ENCODE measurements around the gene ZC3H4. TPM values are rescaled to one million over a fixed set of nuclear protein-coding genes. Genes with fewer than 3 reads are reported as not detected.

Gene ZC3H4
- total and polyA plus RNA-seq, 9 of the 15 experiments (the other 6 are each of a cell fraction or from before 2014, with no cell fraction given) = 2.2 to 75.6 (median 18.3) TPM

DNA sequence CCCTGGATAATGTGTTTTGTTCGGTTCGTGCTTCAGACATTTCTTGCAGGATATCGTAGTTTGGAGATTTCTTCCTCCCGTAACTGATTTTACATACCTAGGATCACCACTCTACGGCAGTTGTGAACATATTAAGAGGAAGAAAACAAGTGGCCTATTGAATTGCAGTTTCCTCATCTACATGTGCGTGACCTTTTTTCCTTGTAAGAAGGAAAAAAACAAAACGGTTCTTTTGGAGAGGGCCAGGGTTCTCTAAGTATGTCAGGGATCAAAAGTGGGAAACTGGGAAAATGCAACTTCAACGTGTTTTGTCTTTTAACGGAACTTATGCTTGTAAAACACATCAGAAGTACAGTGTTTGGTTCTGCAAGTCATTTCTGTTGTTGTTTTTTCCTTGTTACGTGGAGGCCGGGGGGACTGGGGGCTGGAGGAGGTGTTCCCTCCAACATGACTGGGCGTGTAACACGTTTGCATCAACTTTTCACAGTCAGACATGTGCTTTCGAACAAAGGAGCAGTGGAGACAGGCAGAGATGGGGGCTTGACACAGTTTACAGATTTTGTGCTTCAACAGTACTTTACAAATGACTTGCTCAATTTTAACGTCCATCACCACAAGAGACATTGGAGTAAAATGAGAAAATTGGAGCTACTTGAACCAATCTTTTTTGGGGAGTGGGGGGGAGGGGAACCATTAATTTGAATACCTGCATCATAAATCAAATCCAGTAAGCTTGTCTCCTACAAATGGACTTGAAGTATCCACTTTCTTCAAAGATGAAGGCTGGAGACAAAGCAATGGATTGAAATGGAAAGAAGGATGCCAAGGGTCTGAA lies 3.8 kb downstream of the ZC3H4 start (continued):
- TF ChIP-seq ZNF639 (CRISPR knock-in tag; conservative IDR thresholded peaks at IDR 0.05 in 1 of 2, IDR thresholded peaks at IDR 0.05 in 1 of 2) (peak in 1 of 2 experiments; percentile 73; a peak in 1 of 4 replicates), YBX1 (IDR thresholded peaks at IDR 0.05) (no peak), ZKSCAN1 (IDR thresholded peaks at IDR 0.05; ENCODE audit: low read depth, low read length) (0 out of 2 replicates have a peak, but pooled peaks have one; percentile 25), GABPA (tag; conservative IDR thresholded peaks at IDR 0.05; ENCODE audit: low read depth) (no peak; the same call in 1 of the 2 replicates), PTRF (tag; IDR thresholded peaks at IDR 0.05) (no peak), ZNF311 (CRISPR knock-in tag; IDR thresholded peaks at IDR 0.05) (peak; percentile 27; the same call in 1 of the 2 replicates), BCL6 (CRISPR knock-in tag; IDR thresholded peaks at IDR 0.05) (no peak), RAD21 (CRISPR knock-in tag; conservative IDR thresholded peaks at IDR 0.05 in 1 of 2, IDR thresholded peaks at IDR 0.05 in 1 of 2) (no peak), ZNF175 (CRISPR knock-in tag; IDR thresholded peaks at IDR 0.05; ENCODE audit: low read depth) (peak; percentile 69), TCFL5 (CRISPR knock-in tag; conservative IDR thresholded peaks at IDR 0.05) (no peak), ZFPM2 (CRISPR knock-in tag; IDR thresholded peaks at IDR 0.05) (0 out of 2 replicates have a peak, but pooled peaks have one; percentile 48), KLF1 (tag; IDR thresholded peaks at IDR 0.05) (no peak), BRD4 (IDR thresholded peaks at IDR 0.05) (peak; percentile 0; the same call in 1 of the 2 replicates), MYNN (IDR thresholded peaks at IDR 0.05) (no peak), MYNN (CRISPR knock-in tag; IDR thresholded peaks at IDR 0.05) (no peak), SAFB2 (IDR thresholded peaks at IDR 0.05; ENCODE audit: borderline replicate concordance, low read depth, low read length, severe bottlenecking) (no peak), CBX8 (IDR thresholded peaks at IDR 0.05; ENCODE audit: borderline replicate concordance, extremely low read depth, low read depth, low read length, poor library complexity, severe bottlenecking) (no peak)
- TF ChIP-seq, protein P1, sequence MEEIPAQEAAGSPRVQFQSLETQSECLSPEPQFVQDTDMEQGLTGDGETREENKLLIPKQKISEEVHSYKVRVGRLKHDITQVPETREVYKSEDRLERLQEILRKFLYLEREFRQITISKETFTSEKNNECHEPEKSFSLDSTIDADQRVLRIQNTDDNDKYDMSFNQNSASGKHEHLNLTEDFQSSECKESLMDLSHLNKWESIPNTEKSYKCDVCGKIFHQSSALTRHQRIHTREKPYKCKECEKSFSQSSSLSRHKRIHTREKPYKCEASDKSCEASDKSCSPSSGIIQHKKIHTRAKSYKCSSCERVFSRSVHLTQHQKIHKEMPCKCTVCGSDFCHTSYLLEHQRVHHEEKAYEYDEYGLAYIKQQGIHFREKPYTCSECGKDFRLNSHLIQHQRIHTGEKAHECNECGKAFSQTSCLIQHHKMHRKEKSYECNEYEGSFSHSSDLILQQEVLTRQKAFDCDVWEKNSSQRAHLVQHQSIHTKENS (CRISPR knock-in tag; IDR thresholded peaks at IDR 0.05) = no peak
- TF ChIP-seq, protein P2, sequence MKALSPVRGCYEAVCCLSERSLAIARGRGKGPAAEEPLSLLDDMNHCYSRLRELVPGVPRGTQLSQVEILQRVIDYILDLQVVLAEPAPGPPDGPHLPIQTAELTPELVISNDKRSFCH (CRISPR knock-in tag; IDR thresholded peaks at IDR 0.05) = no peak
- TF ChIP-seq, protein P2 (tag; IDR thresholded peaks at IDR 0.05) = no peak
